Mammary epithelial cell (primary cell): ENCODE results near the gene STAT6.

Experiments used
- EZH2 ChIP-seq: IDR thresholded peaks from 2 replicates; pipeline ENCODE4 v1.6.1; 2012; ENCODE audit warnings: low read length, inconsistent platforms, borderline replicate concordance
- TF ChIP-seq, protein P1 (sequence below), 2 donors: IDR thresholded peaks in 1 of 2; conservative IDR thresholded peaks in 1 of 2; 2 replicates each; pipeline ENCODE4 v1.5.1; 2011 to 2012; ENCODE audit warnings: inconsistent platforms in 2 of 2, low read length in 2 of 2, mild to moderate bottlenecking in 2 of 2, control low read depth in 1 of 2, low read depth in 1 of 2; ENCODE audit not compliant: insufficient read depth in 1 of 2; ENCODE audit errors: extremely low read depth in 1 of 2

DNA sequence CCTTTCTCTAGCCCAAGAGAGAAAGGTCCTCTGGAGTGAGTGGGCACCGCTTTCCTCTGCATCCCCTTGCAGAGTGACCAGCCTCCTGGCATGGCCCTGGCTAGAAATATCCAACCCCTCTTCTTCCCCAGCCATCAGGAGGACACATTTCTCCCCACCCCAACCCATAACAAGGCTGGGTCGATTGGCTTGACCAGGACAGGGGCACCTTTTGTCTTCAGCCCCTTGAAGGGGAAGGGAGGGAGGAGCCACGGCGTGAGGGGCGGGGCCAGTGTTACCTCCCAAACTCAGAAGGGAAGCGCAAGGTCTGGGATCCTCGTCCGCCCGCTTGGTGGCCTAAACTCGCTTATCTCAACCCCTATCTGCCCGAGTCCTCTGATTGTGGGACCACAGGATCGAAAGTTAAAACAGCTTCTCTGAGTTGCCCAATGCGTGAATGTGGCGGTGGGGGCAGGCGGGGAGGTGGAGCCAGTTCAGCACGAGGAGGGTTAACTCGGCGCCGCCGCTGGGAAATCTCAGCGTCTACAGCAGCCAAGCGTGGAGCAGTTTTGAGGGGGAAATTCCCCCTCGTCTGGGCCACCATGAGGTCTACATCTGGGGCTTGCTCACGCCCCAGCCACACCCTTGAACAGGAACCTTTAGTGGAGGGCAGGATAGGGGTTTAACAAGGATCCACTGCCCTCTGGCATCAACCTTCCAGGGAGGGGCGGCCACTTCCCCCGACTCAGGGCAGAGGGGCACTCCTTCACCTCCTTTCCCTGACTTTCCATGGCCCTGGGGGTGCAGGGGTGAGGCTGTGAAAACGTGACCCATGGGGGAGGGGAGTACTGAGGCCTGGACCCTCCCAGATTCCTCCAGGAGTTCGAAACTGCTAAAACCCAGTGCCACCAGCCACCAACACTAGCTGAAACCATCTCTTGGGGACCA is 795 bp downstream of the STAT6 start:
- TF ChIP-seq, protein P1, sequence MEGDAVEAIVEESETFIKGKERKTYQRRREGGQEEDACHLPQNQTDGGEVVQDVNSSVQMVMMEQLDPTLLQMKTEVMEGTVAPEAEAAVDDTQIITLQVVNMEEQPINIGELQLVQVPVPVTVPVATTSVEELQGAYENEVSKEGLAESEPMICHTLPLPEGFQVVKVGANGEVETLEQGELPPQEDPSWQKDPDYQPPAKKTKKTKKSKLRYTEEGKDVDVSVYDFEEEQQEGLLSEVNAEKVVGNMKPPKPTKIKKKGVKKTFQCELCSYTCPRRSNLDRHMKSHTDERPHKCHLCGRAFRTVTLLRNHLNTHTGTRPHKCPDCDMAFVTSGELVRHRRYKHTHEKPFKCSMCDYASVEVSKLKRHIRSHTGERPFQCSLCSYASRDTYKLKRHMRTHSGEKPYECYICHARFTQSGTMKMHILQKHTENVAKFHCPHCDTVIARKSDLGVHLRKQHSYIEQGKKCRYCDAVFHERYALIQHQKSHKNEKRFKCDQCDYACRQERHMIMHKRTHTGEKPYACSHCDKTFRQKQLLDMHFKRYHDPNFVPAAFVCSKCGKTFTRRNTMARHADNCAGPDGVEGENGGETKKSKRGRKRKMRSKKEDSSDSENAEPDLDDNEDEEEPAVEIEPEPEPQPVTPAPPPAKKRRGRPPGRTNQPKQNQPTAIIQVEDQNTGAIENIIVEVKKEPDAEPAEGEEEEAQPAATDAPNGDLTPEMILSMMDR (conservative IDR thresholded peaks at IDR 0.05 in 1 of 2, IDR thresholded peaks at IDR 0.05 in 1 of 2; ENCODE audit: extremely low read depth in 1 of 2, insufficient read depth in 1 of 2, low read depth in 1 of 2, low read length in 2 of 2): no peak
- TF ChIP-seq EZH2: no peak
